HG03565 (cell line): Measurements from ENCODE around the gene CSTB.

Source experiments
- ATAC-seq: cut with Tn5 transposase; IDR thresholded peaks from one replicate; pipeline ENCODE4 v1.9.1; 2021; ENCODE audit warnings: mild to moderate bottlenecking, moderate library complexity; ENCODE audit not compliant: unreplicated experiment

Gene CSTB

GRCh38 chr21:43793243-43793642 lies 17.1 kb upstream of the CSTB start:
- no peak for ATAC-seq

GRCh38 chr21:43792406-43792805 lies 16.3 kb upstream of the CSTB start:
- ATAC-seq = no peak

- ATAC-seq = no peak
These were observed 14.0 kb upstream of the CSTB start for GRCh38 chr21:43790010-43790524.

GRCh38 chr21:43789276-43790009 lies 13.3 kb upstream of the CSTB start, which contains the start of gene RRP1:
Gene RRP1, plus strand, starts transcription at chr21:43789577. Its CDS starts 53 bp downstream, at chr21:43789630.
- peak; percentile 90 for ATAC-seq

GRCh38 chr21:43786807-43787440 lies 10.8 kb upstream of the CSTB start:
- ATAC-seq = no peak

GRCh38 chr21:43786300-43786806 lies 10.2 kb upstream of the CSTB start:
- ATAC-seq = no peak

GRCh38 chr21:43785134-43785533 lies 9.0 kb upstream of the CSTB start:
- ATAC-seq = no peak

- no peak for ATAC-seq
These were observed 7.1 kb upstream of the CSTB start for GRCh38 chr21:43783098-43783700.

- ATAC-seq = no peak
These were observed 6.5 kb upstream of the CSTB start for GRCh38 chr21:43782431-43783097.

GRCh38 chr21:43781846-43782245 lies 5.7 kb upstream of the CSTB start:
- ATAC-seq = no peak

- no peak for ATAC-seq
These were observed 3.6 kb upstream of the CSTB start for GRCh38 chr21:43779660-43780059.

- no peak for ATAC-seq
These were observed 2.6 kb upstream of the CSTB start for GRCh38 chr21:43778469-43779335.

GRCh38 chr21:43777953-43778352 lies 1.8 kb upstream of the CSTB start:
- ATAC-seq = no peak

- no peak for ATAC-seq
These were observed 918 bp downstream of the CSTB start for GRCh38 chr21:43775190-43775589.

GRCh38 chr21:43774163-43774562 lies 1.9 kb downstream of the CSTB start:
- ATAC-seq = no peak

- no peak for ATAC-seq
These were observed 3.7 kb downstream of the CSTB start for GRCh38 chr21:43772425-43772821.

GRCh38 chr21:43771698-43772424 lies 4.2 kb downstream of the CSTB start:
- no peak for ATAC-seq

GRCh38 chr21:43771199-43771675 lies 4.9 kb downstream of the CSTB start:
- no peak for ATAC-seq

- ATAC-seq = no peak
These were observed 5.9 kb downstream of the CSTB start for GRCh38 chr21:43770066-43770655.
